Muscle of leg (tissue), 16 donors: ENCODE results near the gene WT1. TPM values are rescaled to one million over a fixed set of nuclear protein-coding genes. Genes with fewer than 3 reads are reported as not detected.
A peak's percentile ranks its signal among the peaks of the same experiment; 100 is the strongest.
"Not testable (repeated sequence)": the region's sequence is repeated elsewhere in the genome, so short reads cannot be mapped to it uniquely, and the experiment has no call there.

Source experiments
- DNase-seq: peaks from one replicate; pipeline ENCODE4 v3.0.0; 2013
- H3K27ac ChIP-seq: one replicate; pipeline ENCODE4 v1.5.1; 2013; ENCODE audit warnings: mild to moderate bottlenecking, low read length, control low read depth
- H3K27me3 ChIP-seq: one replicate; pipeline ENCODE4 v1.6.1; 2013; ENCODE audit warnings: low read length; ENCODE audit not compliant: control insufficient read depth, insufficient read depth
- H3K36me3 ChIP-seq: one replicate; pipeline ENCODE4 v1.6.1; 2013; ENCODE audit warnings: low read length; ENCODE audit not compliant: control insufficient read depth, insufficient read depth
- H3K4me1 ChIP-seq: one replicate; pipeline ENCODE4 v1.6.1; 2013; ENCODE audit warnings: low read length; ENCODE audit not compliant: control insufficient read depth, insufficient read depth
- H3K4me3 ChIP-seq: one replicate; pipeline ENCODE4 v1.5.1; 2013; ENCODE audit warnings: low read length, control low read depth
- H3K9me3 ChIP-seq: replicated peaks from 2 replicates; pipeline ENCODE4 v1.6.1; 2013; ENCODE audit warnings: low read depth, low read length; ENCODE audit not compliant: control insufficient read depth
- WGBS: methylation state at CpG from one replicate; pipeline ENCODE4 v1.1.5; 2013; ENCODE audit warnings: missing lambda C conversion rate; ENCODE audit not compliant: insufficient coverage; 5-methylcytosine and 5-hydroxymethylcytosine counted together
- long read RNA-seq, 11 donors: transcript quantifications; one replicate each; lab custom pipeline, GENCODE V29; 2026
- polyA plus RNA-seq, 8 donors: library from polyadenylated mRNA; unstranded; fragments of 120-200 nt; gene quantifications; one replicate each; pipeline versions ENCODE4 v1.2.1 to v1.2.3, GENCODE V29; 2013; ENCODE audit warnings: inconsistent platforms in 1 of 8, low replicate concordance in 1 of 8; ENCODE audit not compliant: insufficient read length in 8 of 8, insufficient read depth in 1 of 8
- total RNA-seq: library from RNA; stranded (reverse); fragments of 120-200 nt; gene quantifications from one replicate; pipeline ENCODE4 v1.2.4, GENCODE V29; 2013

Gene WT1
- not detected for total RNA-seq
- polyA plus RNA-seq, result under 1 TPM in 2 of 8 donors, not detected in 6; 0.23 to 0.47 TPM
- long read RNA-seq, donor 1, result 0 reads
- long read RNA-seq, donor 2, result 0 reads
- long read RNA-seq, donor 3, result 0 reads
- long read RNA-seq, donor 4, result 0 reads
- long read RNA-seq, donor 5, result 0 reads
- long read RNA-seq, donor 6, result 0 reads
- long read RNA-seq, donor 7, result 0 reads
- long read RNA-seq, donor 8, result 0 reads
- long read RNA-seq, donor 9, result 0 reads
- long read RNA-seq, donor 10, result 0 reads
- long read RNA-seq, donor 11, result 0 reads

DNA sequence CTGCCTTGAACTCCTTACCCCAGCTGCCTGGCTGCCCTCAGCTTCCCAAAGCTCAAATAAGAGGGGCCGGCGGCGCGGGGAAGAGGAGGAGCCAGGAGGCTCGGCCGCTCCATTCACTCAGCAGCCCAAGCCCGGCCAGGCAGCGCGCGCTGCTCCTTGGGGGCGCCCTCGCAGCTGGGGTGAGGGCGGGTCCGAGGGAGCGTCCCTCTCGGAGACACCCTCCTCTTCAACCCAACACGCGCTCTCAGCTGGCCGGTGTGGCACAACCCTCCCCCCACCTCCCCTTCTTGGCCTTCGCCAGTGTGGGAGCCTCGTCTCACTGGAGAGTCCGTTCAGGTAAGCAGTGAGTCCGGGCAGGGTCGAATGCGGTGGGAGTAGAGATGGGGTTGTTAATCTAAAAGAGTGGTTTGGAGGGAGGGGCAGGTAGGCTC is at the start of gene WT1:
Gene WT1, minus strand, starts transcription at position 29 of the 431 bp plus-strand sequence.
- H3K27me3 ChIP-seq, result peaks cover 95% of the 10 kb centered on the region
- no peaks in the 10 kb centered on the region for H3K9me3 ChIP-seq
- no peak within 1 kb of the TSS for H3K27ac ChIP-seq
- 0% methylated on average over 17 of the region's 25 CpGs for WGBS
- DNase-seq, result no peak
- H3K4me3 ChIP-seq, result no peak within 1 kb of the TSS
- H3K36me3 ChIP-seq, result no peaks in the 10 kb centered on the region
- H3K4me1 ChIP-seq, result peaks cover 51% of the 10 kb centered on the region

DNA sequence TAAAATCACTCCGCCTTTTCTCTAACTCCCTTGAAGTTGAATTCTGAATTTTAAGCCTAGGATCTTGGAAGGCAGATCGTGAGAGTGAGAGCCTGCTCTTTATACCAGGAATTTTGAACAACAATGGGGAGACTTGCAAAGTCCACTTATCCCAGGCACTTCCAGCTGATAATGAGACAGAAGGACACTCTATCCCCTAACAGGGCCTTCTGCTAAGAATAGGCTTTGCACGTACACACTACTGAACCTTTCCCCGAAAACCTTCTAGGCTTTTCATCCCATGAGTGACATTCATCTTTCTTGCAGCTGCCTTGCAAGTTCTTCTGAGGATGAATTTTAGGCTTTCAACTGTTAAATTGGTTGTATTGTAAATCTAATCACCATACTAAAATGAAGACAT is 44.0 kb upstream of the WT1 start:
- Histone ChIP-seq H3K4me3 (no peak overlapping the region), H3K27ac (no peak overlapping the region), H3K36me3 (no peaks in the 10 kb centered on the region), H3K4me1 (peaks cover 6% of the 10 kb centered on the region), H3K9me3 (no peaks in the 10 kb centered on the region), H3K27me3 (no peaks in the 10 kb centered on the region)
- no CpG with 5 or more reads among the region's 4 CpGs for WGBS
- DNase-seq, result no peak

DNA sequence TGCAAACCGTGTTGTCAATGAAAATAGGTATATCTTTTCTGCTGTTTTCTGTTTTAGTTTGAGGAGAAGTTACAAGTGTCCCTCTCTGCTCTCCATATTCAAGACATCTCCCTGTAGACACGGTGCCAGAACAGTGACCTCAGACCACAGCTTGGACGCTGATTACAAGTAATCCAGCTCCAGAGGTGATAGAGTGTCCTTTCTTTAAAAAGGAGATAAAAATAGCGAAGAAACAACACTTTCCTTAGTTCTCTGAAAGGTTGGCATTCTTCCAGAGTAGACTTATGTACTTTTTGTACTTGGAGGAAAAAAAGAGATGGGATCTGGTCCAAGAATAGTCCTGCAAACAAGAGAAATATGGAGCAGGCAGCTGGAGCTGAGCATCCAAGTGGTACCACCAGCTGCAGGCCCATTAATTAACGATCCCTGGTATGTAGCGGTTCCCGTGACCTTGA is 43.0 kb upstream of the WT1 start:
- H3K4me1 ChIP-seq, result peaks cover 6% of the 10 kb centered on the region
- H3K4me3 ChIP-seq, result no peak overlapping the region
- no peaks in the 10 kb centered on the region for H3K9me3 ChIP-seq
- no peaks in the 10 kb centered on the region for H3K36me3 ChIP-seq
- no peak overlapping the region for H3K27ac ChIP-seq
- DNase-seq, result peak; percentile 37
- H3K27me3 ChIP-seq, result no peaks in the 10 kb centered on the region
- 45% methylated on average over 3 of the region's 7 CpGs for WGBS

DNA sequence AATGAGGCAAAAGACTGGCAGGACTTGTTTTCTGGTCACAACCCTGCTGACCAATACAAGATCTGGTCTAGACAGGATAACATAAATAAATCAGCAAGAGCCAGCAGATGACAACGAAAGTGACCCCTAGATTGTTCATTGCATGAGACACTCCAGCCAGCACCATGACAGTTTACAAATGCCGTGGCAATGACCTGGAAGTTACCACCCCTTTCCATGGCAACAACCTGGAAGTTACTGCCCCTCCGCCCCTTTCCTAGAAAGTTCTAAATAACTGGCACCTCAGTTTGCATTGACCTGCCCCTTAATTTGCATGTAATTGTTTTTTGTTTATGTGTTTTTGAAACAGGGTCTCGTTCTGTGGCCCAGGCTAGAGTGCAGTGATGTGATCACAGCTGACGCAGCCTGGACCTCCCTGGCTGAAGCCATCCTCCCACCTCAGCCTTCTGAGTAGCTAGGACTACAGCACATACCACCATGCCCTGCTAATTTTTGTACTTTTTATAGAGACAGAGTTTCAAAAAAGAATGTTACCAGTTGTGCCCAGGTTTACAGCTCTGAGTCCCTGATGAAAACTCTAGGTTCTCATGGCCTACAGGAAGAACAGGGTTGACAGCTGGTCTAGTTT is 38.1 kb upstream of the WT1 start:
- Histone ChIP-seq H3K27ac (no peak overlapping the region), H3K4me3 (no peak overlapping the region), H3K27me3 (no peaks in the 10 kb centered on the region), H3K36me3 (no peaks in the 10 kb centered on the region), H3K4me1 (no peaks in the 10 kb centered on the region), H3K9me3 (no peaks in the 10 kb centered on the region)
- 100% methylated on average over 1 of the region's 5 CpGs for WGBS
- DNase-seq, result no peak

DNA sequence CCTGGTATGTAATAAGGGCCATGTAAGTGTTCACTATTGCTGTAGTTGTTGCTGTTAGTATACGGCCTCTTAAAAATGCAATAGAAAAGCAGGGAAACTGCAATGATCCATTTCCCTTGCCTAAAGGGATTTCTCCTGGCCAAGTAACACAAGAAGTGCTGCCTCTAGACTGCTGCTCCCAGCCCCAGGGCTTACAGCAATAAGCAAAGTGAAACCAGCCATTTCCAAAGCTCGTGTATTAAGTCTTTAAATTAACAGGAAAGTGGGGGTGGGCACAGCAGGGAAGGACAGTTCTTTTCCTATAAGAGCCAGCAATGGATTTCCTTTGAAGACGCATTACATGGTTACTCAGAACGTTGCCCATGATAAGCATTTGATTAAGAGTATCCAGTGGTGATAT is 36.9 kb upstream of the WT1 start:
- Histone ChIP-seq H3K9me3 (no peaks in the 10 kb centered on the region), H3K36me3 (no peaks in the 10 kb centered on the region), H3K27me3 (no peaks in the 10 kb centered on the region), H3K27ac (no peak overlapping the region), H3K4me3 (no peak overlapping the region), H3K4me1 (no peaks in the 10 kb centered on the region)
- peak; percentile 50 for DNase-seq
- WGBS, result no CpG with 5 or more reads among the region's 4 CpGs

DNA sequence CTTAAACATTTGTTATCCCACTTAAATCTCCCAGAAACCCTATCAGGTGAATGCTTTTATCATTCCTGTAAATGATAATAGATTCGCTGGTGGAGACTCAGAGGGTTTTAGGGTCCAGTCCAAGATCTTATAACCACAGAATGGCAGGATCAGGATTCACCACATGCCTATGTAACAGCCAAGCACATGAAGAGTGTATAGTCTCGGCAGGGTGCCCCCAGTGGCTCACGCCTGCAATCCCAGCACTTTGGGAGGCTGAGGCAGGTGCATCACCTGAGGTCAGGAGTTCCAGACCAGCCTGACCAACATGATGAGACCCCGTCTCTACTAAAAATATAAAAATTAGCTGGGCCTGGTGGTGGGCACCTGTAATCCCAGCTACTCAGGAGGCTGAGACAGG is 36.2 kb upstream of the WT1 start:
- not testable (repeated sequence) for H3K27me3 ChIP-seq, H3K9me3 ChIP-seq, H3K4me1 ChIP-seq, DNase-seq, H3K36me3 ChIP-seq, H3K4me3 ChIP-seq, H3K27ac ChIP-seq
- WGBS, result 86% methylated on average over 1 of the region's 4 CpGs

DNA sequence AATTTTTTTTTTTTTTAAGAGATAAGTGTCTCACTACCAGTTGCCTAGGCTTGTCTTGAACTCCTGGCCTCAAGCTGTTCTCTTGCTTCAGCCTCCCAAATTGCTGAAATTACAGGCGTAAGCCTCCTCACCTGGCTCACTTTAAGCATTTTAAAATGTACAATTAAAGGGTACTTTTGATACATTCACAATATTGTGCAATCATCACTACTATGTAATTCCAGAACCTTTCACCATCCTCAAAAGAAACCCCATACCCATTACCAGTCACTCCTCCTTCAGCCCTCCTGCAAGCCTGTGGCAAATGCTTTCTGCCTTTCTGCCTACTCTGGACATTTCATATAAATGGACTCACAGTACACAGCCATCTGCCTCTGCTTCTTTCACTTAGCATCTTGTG is 34.5 kb upstream of the WT1 start:
- Histone ChIP-seq H3K36me3 (no peaks in the 10 kb centered on the region), H3K4me3 (no peak overlapping the region), H3K4me1 (no peaks in the 10 kb centered on the region), H3K27ac (no peak overlapping the region), H3K9me3 (no peaks in the 10 kb centered on the region), H3K27me3 (no peaks in the 10 kb centered on the region)
- no peak for DNase-seq
- WGBS, result no CpG with 5 or more reads among the region's 1 CpG

DNA sequence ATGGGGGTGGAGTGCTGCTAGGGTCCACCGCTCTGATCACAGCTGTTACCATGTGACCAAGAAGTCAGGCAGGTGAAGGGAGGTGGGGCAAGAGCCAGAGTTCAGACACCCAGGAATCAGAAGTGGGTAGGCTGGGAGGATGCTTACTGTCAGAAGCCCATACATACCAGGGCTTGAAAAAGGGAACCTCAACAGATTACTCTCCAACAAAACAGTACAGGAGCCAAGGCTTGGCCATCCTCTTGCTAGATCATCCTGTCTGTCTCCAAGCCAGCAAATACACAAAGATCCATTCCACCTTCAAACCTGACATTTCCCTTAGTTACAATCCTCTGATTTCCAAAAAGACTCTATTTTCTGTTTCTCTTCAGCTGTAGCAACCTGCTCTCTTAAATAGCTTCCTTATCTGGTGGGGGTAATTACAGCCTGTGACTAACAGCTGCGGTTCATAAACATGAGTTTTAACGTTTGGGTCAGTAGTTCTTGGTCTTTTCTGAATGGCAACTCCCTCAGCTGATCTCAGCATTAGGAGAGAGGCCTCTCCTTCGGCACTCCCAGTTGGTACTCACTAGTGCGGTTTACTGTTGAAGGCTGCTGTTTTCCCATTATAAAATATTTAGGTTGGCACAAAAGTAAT is 31.1 kb upstream of the WT1 start:
- H3K27me3 ChIP-seq, result no peaks in the 10 kb centered on the region
- no peak for DNase-seq
- H3K9me3 ChIP-seq, result no peaks in the 10 kb centered on the region
- no peak overlapping the region for H3K27ac ChIP-seq
- H3K4me3 ChIP-seq, result no peak overlapping the region
- 25% methylated on average over 2 of the region's 5 CpGs for WGBS
- peaks cover 3% of the 10 kb centered on the region for H3K4me1 ChIP-seq
- no peaks in the 10 kb centered on the region for H3K36me3 ChIP-seq

DNA sequence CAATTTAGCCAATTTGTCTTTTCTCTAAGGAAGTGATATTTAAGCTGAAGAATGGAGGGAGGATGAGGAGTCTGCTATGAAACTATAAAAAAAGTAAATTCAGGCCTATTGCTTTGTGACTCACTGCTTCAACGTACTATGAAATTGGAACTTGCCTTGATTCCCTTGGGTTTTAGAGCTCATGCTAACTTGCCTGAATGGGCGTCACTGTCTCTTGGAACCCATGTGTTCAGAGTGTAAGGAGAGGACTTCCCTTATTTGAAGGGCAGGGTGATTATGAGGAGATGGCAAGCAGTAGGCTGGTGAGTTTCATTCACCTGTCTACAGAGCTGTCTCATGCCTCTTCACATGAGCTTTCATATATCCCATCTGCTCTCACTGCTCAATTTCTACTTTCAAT is 28.7 kb upstream of the WT1 start:
- WGBS, result 83% methylated on average over 1 of the region's 2 CpGs
- no peak for DNase-seq
- Histone ChIP-seq H3K9me3 (no peaks in the 10 kb centered on the region), H3K27me3 (no peaks in the 10 kb centered on the region), H3K27ac (no peak overlapping the region), H3K4me3 (no peak overlapping the region), H3K4me1 (peaks cover 5% of the 10 kb centered on the region), H3K36me3 (no peaks in the 10 kb centered on the region)

DNA sequence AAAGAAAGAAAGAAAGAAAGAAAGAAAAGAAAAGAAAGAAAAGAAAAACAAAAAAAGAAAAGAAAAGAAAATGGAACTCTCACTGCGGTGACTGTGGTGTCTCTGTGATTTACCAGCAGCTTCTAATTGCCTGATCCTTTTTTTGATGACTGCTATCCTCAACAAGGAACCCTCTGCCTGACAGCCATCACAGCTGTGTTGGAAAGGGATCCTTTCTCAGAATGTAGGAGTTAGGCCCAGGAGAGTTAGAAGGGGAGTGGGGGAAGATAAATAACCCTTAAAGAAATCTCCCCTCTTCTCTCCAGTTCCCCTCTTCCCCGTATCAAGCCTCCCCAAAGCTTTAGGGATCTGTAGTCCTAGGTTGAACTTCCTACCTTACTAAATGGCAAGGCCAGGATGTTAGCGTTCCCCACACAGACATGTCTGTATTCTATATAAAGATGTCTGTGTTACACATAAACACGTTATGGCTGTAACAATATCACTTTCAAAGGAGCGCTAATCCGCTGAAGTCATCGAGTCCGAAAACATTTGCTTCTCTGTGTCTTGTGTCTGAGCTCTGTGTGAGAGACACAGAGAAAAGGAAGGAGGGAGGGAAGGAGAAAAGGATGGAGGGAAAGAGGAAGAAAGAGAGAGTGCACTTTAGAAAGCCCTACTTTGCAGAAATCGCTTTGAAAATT is 26.8 kb upstream of the WT1 start:
- Histone ChIP-seq H3K4me1 (peaks cover 5% of the 10 kb centered on the region), H3K27ac (peak overlapping the region; percentile 8), H3K36me3 (no peaks in the 10 kb centered on the region), H3K9me3 (no peaks in the 10 kb centered on the region), H3K4me3 (no peak overlapping the region), H3K27me3 (no peaks in the 10 kb centered on the region)
- DNase-seq, result peak; percentile 45
- no CpG with 5 or more reads among the region's 9 CpGs for WGBS
